ENCODE results near the gene NDUFS3. TPM values are rescaled to one million over a fixed set of nuclear protein-coding genes. Genes with fewer than 3 reads are reported as not detected.
A peak's percentile ranks its signal among the peaks of the same experiment; 100 is the strongest.

Gene NDUFS3
- total RNA-seq, 4 donors from 2014 or later: 143 to 240 (median 194) TPM

- Histone ChIP-seq H3K9me3 (no peaks in the 10 kb centered on the region), H3K4me1 (peaks cover 16 to 25% of the 10 kb centered on the region in 2 donors), H3K27ac (peak overlapping the region; percentile 81 to 89 (median 86)), H3K36me3 (peaks cover 0 to 5% of the 10 kb centered on the region in 2 donors), H3K4me3 (peak overlapping the region; percentile 80 to 97 (median 84)), H3K27me3 (no peaks in the 10 kb centered on the region)
- no peak for TF ChIP-seq POLR2A (IDR thresholded peaks at IDR 0.05)
- TF ChIP-seq, protein P1, sequence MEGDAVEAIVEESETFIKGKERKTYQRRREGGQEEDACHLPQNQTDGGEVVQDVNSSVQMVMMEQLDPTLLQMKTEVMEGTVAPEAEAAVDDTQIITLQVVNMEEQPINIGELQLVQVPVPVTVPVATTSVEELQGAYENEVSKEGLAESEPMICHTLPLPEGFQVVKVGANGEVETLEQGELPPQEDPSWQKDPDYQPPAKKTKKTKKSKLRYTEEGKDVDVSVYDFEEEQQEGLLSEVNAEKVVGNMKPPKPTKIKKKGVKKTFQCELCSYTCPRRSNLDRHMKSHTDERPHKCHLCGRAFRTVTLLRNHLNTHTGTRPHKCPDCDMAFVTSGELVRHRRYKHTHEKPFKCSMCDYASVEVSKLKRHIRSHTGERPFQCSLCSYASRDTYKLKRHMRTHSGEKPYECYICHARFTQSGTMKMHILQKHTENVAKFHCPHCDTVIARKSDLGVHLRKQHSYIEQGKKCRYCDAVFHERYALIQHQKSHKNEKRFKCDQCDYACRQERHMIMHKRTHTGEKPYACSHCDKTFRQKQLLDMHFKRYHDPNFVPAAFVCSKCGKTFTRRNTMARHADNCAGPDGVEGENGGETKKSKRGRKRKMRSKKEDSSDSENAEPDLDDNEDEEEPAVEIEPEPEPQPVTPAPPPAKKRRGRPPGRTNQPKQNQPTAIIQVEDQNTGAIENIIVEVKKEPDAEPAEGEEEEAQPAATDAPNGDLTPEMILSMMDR (IDR thresholded peaks at IDR 0.05 in 4 of 5, conservative IDR thresholded peaks at IDR 0.05 in 1 of 5): no peak
- in situ Hi-C loops (cut with MboI; ENCODE audit: low sequenced_read_pairs in 4 of 4) (no loop called here), intact Hi-C loops (cut with DNase I; ENCODE audit: low total_unique reads) (no loop called here)
- DNase-seq (no peak), ATAC-seq (peak; percentile 7 to 24)
Measured at GRCh38 chr11:47564933-47565339, 13.9 kb upstream of the NDUFS3 start.

DNA sequence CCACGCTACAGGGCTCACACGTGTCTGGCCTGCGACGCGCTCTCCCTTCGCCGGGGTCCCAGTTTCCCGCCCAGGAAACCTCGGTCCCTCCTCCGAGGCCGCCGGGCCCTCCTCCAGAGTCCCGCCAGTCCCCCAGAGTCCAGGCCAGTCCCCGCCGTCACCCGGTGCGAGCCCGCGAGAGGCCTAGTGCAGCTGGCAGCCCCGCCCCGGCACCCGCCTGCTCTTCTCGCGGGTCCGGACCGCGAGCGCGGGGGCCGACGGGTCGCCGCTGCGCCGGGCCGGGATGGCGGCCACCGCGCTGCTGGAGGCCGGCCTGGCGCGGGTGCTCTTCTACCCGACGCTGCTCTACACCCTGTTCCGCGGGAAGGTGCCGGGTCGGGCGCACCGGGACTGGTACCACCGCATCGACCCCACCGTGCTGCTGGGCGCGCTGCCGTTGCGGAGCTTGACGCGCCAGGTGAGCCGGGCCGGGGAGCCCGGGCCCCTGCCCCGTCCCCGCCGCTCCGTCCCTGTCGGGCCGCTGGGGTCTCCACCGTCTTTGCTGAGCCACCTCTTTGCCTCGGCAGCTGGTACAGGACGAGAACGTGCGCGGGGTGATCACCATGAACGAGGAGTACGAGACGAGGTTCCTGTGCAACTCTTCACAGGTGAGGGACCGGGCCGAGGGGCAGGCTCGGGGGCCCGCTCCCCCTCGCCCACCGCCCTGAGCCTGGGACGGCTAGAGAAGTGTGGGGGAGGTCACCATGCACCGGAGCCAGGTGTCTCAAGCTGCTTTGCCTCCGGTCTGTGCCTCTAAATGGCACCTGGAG lies 13.3 kb upstream of the NDUFS3 start, which contains the start of gene PTPMT1:
Gene PTPMT1 (plus strand): TSS at position 260 of the 809 bp plus-strand sequence. CDS start 24 bp downstream, at position 284.
- peak within 1 kb of the TSS; percentile 80 to 97 (median 84) for H3K4me3 ChIP-seq
- intact Hi-C loops (cut with DNase I; ENCODE audit: low total_unique reads): no loop called here
- DNase-seq (peak; percentile 38 to 70), ATAC-seq (peak; percentile 73 to 85)
- no peaks in the 10 kb centered on the region for H3K9me3 ChIP-seq
- in situ Hi-C loops (cut with MboI; ENCODE audit: low sequenced_read_pairs in 4 of 4): no loop called here
- H3K27ac ChIP-seq: peak within 1 kb of the TSS; percentile 81 to 89 (median 86)
- H3K27me3 ChIP-seq: no peaks in the 10 kb centered on the region
- H3K36me3 ChIP-seq: peaks cover 0 to 7% of the 10 kb centered on the region in 2 donors
- H3K4me1 ChIP-seq: peaks cover 19 to 20% of the 10 kb centered on the region in 2 donors
- peak; percentile 39 to 75 for TF ChIP-seq POLR2A (IDR thresholded peaks at IDR 0.05)
- TF ChIP-seq, protein P1 (IDR thresholded peaks at IDR 0.05 in 4 of 5, conservative IDR thresholded peaks at IDR 0.05 in 1 of 5): no peak

DNA sequence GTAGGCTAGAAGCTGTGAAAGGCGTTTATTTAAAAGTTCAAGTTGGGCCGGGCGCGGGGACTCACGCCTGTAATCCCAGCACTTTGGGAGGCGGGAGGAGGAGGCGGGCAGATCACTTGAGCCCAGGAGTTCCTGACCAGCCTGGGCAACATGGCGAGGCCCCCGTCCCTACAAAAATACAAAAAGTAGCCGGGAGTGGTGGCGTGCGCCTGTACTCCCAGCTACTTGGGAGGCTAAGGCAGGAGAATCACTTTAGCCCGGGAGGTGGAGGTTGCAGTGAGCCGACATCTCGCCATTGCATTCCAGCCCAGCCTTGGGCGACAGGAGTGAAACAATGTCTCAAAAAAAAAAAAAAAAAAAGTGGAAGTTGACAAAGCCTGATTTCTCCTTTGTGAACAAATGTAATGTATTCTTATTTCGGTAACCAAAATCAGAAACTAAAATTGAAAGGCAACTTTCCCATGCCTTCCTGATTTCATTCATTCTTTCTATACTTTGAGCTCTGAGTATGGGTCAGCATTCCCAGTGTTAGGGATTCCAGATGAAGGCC lies 12.7 kb upstream of the NDUFS3 start:
- ATAC-seq (no peak), DNase-seq (no peak)
- Histone ChIP-seq H3K4me3 (peak overlapping the region; percentile 80 to 97 (median 84)), H3K27ac (peak overlapping the region; percentile 81 to 89 (median 86)), H3K27me3 (no peaks in the 10 kb centered on the region), H3K36me3 (peaks cover 0 to 7% of the 10 kb centered on the region in 2 donors), H3K9me3 (no peaks in the 10 kb centered on the region), H3K4me1 (peaks cover 20% of the 10 kb centered on the region in 2 donors)
- in situ Hi-C loops (cut with MboI; ENCODE audit: low sequenced_read_pairs in 4 of 4): no loop called here
- TF ChIP-seq, protein P1 (IDR thresholded peaks at IDR 0.05 in 4 of 5, conservative IDR thresholded peaks at IDR 0.05 in 1 of 5): no peak
- TF ChIP-seq POLR2A (IDR thresholded peaks at IDR 0.05): no peak
- intact Hi-C loops (cut with DNase I; ENCODE audit: low total_unique reads): no loop called here

DNA sequence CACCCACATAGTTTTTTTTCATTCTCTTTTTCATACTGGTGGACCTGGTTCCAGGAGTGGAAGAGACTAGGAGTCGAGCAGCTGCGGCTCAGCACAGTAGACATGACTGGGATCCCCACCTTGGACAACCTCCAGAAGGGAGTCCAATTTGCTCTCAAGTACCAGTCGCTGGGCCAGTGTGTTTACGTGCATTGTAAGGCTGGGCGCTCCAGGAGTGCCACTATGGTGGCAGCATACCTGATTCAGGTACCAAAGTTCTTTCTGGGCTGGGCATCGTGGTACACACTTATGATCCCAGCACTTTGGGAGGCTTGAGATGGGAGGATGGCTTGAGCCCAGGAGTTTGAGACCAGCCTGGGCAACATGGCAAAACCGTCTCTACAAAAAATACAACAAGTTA lies 9.2 kb upstream of the NDUFS3 start:
- no peak for TF ChIP-seq POLR2A (IDR thresholded peaks at IDR 0.05)
- TF ChIP-seq, protein P1 (IDR thresholded peaks at IDR 0.05 in 4 of 5, conservative IDR thresholded peaks at IDR 0.05 in 1 of 5): no peak
- Histone ChIP-seq H3K36me3 (peaks cover 0 to 38% of the 10 kb centered on the region in 2 donors), H3K9me3 (no peaks in the 10 kb centered on the region), H3K27ac (peak overlapping the region in 2 of 4 donors; percentile 32 to 42), H3K4me1 (peaks cover 42 to 43% of the 10 kb centered on the region in 2 donors), H3K27me3 (no peaks in the 10 kb centered on the region), H3K4me3 (no peak overlapping the region)
- no peak for ATAC-seq
- intact Hi-C loops (cut with DNase I; ENCODE audit: low total_unique reads) (loop anchor here (10.0 kb wide), 1 partner anchor 195 kb away; the partner anchor contains the start of gene FNBP4), in situ Hi-C loops (cut with MboI; ENCODE audit: low sequenced_read_pairs in 4 of 4) (no loop called here)
- no peak for DNase-seq

Measured in gastrocnemius medialis (tissue), 4 donors.